ENCODE results near the gene NAPG. TPM values are rescaled to one million over a fixed set of nuclear protein-coding genes. Genes with fewer than 3 reads are reported as not detected.

NAPG gene
- total and polyA plus RNA-seq, 9 of the 15 experiments (the other 6 are each of a cell fraction or from before 2014, with no cell fraction given), result 31.6 to 63.3 (median 50.9) TPM

DNA sequence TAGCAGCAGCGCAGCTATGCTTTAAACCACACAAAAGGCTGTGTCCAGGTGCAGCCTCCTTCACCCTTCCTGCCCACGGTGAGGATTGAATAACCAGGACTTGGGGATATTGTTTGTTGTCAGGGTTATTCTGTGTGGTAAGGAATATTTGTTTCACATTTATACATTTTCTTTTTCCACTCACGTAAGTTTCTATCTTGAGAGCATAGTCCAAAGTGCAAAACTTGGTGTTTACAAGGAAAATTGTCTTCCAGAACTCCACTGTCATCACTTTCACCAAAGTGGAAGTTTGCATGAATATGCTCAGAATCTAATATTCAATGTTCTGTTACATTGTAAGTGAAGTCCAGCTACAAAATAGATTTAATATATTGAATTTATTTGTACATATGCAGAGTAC is 26.4 kb downstream of the NAPG start:
- Histone ChIP-seq H2AFZ (ENCODE audit: low read depth, low read length) (no peak overlapping the region), H3K4me2 (ENCODE audit: insufficient read depth, low read length) (no peak overlapping the region), H3K9ac (ENCODE audit: insufficient read depth in 1 of 2, low read depth in 2 of 2, low read length in 2 of 2) (no peak overlapping the region), H3K4me3 (no peak overlapping the region), H4K20me1 (replicated peaks; ENCODE audit: control insufficient read depth, insufficient read depth, low read length) (no peaks in the 10 kb centered on the region), H3K36me3 (ENCODE audit: control insufficient read depth, insufficient read depth, low read length) (peaks cover 85% of the 10 kb centered on the region), H3K27ac (ENCODE audit: extremely low read depth, low read depth, low read length) (no peak overlapping the region), H3K79me2 (ENCODE audit: control insufficient read depth, insufficient read depth, low read length) (no peaks in the 10 kb centered on the region), H3K9me1 (ENCODE audit: control insufficient read depth, insufficient read depth, low read length) (no peaks in the 10 kb centered on the region), H3K4me1 (replicated peaks in 1 of 2; ENCODE audit: control insufficient read depth in 2 of 2, insufficient read depth in 2 of 2, low read length in 2 of 2) (no peaks in the 10 kb centered on the region), H3K9me3 (replicated peaks; ENCODE audit: control insufficient read depth, insufficient read depth, low read depth, low read length) (no peaks in the 10 kb centered on the region), H3K27me3 (ENCODE audit: control insufficient read depth in 2 of 2, insufficient read depth in 2 of 2, low read length in 2 of 2) (no peaks in the 10 kb centered on the region)
- FAIRE-seq (no peak), ATAC-seq (no peak), DNase-seq (ENCODE audit: extremely low read depth in 1 of 4, low spot score in 3 of 4) (no peak)
- no TSS peak for BruUV-seq (replicated peaks)
- CTCF ChIA-PET (ENCODE audit: low intra/inter-chr PET ratio), result no interaction called here
- whole genome bisulfite sequencing (ENCODE audit: insufficient coverage, low coverage, missing lambda C conversion rate), result 93% methylated on average over 3 of the region's 3 CpGs
- POLR2A ChIA-PET, result interaction anchor here (0.5 to 1.1 kb wide), 2 partner anchors 405 to 593 kb away, joined by 3 read pairs; no protein-coding TSS in a partner anchor
- in situ Hi-C loops (cut with MboI) (loop anchor here (25.0 kb wide), 1 partner anchor 1010 kb away; no protein-coding TSS in a partner anchor), intact Hi-C loops (cut with micrococcal nuclease) (no loop called here)
- no peak for TF ChIP-seq ARID2 (IDR thresholded peaks at IDR 0.05)
- TF ChIP-seq ZNF143 (CRISPR knock-in tag; IDR thresholded peaks at IDR 0.05), result no peak
- no peak for TF ChIP-seq ZNF77 (CRISPR knock-in tag; IDR thresholded peaks at IDR 0.05)
- no peak for TF ChIP-seq ZNF445 (CRISPR knock-in tag; IDR thresholded peaks at IDR 0.05; ENCODE audit: low read depth)
- no peak for TF ChIP-seq ZNF217 (CRISPR knock-in tag; IDR thresholded peaks at IDR 0.05)
- TF ChIP-seq, protein P1, sequence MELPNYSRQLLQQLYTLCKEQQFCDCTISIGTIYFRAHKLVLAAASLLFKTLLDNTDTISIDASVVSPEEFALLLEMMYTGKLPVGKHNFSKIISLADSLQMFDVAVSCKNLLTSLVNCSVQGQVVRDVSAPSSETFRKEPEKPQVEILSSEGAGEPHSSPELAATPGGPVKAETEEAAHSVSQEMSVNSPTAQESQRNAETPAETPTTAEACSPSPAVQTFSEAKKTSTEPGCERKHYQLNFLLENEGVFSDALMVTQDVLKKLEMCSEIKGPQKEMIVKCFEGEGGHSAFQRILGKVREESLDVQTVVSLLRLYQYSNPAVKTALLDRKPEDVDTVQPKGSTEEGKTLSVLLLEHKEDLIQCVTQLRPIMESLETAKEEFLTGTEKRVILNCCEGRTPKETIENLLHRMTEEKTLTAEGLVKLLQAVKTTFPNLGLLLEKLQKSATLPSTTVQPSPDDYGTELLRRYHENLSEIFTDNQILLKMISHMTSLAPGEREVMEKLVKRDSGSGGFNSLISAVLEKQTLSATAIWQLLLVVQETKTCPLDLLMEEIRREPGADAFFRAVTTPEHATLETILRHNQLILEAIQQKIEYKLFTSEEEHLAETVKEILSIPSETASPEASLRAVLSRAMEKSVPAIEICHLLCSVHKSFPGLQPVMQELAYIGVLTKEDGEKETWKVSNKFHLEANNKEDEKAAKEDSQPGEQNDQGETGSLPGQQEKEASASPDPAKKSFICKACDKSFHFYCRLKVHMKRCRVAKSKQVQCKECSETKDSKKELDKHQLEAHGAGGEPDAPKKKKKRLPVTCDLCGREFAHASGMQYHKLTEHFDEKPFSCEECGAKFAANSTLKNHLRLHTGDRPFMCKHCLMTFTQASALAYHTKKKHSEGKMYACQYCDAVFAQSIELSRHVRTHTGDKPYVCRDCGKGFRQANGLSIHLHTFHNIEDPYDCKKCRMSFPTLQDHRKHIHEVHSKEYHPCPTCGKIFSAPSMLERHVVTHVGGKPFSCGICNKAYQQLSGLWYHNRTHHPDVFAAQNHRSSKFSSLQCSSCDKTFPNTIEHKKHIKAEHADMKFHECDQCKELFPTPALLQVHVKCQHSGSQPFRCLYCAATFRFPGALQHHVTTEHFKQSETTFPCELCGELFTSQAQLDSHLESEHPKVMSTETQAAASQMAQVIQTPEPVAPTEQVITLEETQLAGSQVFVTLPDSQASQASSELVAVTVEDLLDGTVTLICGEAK (IDR thresholded peaks at IDR 0.05), result no peak
- TF ChIP-seq, protein P1 (CRISPR knock-in tag; IDR thresholded peaks at IDR 0.05), result no peak
- TF ChIP-seq, protein P2, sequence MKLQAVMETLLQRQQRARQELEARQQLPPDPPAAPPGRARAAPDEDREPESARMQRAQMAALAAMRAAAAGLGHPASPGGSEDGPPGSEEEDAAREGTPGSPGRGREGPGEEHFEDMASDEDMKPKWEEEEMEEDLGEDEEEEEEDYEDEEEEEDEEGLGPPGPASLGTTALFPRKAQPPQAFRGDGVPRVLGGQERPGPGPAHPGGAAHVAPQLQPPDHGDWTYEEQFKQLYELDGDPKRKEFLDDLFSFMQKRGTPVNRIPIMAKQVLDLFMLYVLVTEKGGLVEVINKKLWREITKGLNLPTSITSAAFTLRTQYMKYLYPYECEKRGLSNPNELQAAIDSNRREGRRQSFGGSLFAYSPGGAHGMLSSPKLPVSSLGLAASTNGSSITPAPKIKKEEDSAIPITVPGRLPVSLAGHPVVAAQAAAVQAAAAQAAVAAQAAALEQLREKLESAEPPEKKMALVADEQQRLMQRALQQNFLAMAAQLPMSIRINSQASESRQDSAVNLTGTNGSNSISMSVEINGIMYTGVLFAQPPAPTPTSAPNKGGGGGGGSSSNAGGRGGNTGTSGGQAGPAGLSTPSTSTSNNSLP (IDR thresholded peaks at IDR 0.05; ENCODE audit: borderline replicate concordance, low read depth, low read length), result no peak
- no peak for TF ChIP-seq NONO (IDR thresholded peaks at IDR 0.05; ENCODE audit: low read depth in 2 of 2, low read length in 1 of 2)
- TF ChIP-seq RBM39 (optimal IDR thresholded peaks at IDR 0.05; ENCODE audit: low read depth, low read length), result no peak
- no peak for TF ChIP-seq TBL1XR1 (IDR thresholded peaks at IDR 0.05; ENCODE audit: low read length in 2 of 2)
